Neuronal stem cell (in vitro differentiated cells): ENCODE results near the gene IL37.
A peak's percentile ranks its signal among the peaks of the same experiment; 100 is the strongest.
"Not testable (repeated sequence)": the region's sequence is repeated elsewhere in the genome, so short reads cannot be mapped to it uniquely, and the experiment has no call there.

ENCODE experiments used
- DNase-seq: peaks from one replicate; pipeline ENCODE4 v3.0.0-alpha.2; 2013; ENCODE audit warnings: low spot score
- H2AFZ ChIP-seq: one replicate; pipeline ENCODE4 v1.6.1; 2013; ENCODE audit warnings: mild to moderate bottlenecking, low read length, inconsistent platforms
- H2AK5ac ChIP-seq: 2 replicates; pipeline ENCODE4 v1.6.1; 2013; ENCODE audit warnings: low read depth, mild to moderate bottlenecking, inconsistent platforms, low read length, moderate library complexity, mixed read lengths
- H2BK120ac ChIP-seq: 2 replicates; pipeline ENCODE4 v1.6.1; 2013; ENCODE audit warnings: low read depth, mild to moderate bottlenecking, inconsistent platforms, low read length, moderate library complexity, mixed read lengths
- H2BK12ac ChIP-seq: one replicate; pipeline ENCODE4 v1.6.1; 2013; ENCODE audit warnings: low read length, inconsistent platforms
- H2BK15ac ChIP-seq: 2 replicates; pipeline ENCODE4 v1.6.1; 2013; ENCODE audit warnings: mild to moderate bottlenecking, low read length, inconsistent platforms, mixed read lengths
- H2BK5ac ChIP-seq: one replicate; pipeline ENCODE4 v1.6.1; 2013; ENCODE audit warnings: inconsistent platforms, mild to moderate bottlenecking, low read length, moderate library complexity
- H3K14ac ChIP-seq: one replicate; pipeline ENCODE4 v1.6.1; 2013; ENCODE audit warnings: low read length, inconsistent platforms
- H3K18ac ChIP-seq: 2 replicates; pipeline ENCODE4 v1.6.1; 2013; ENCODE audit warnings: low read length, inconsistent platforms
- H3K23ac ChIP-seq: 2 replicates; pipeline ENCODE4 v1.6.1; 2013; ENCODE audit warnings: low read depth, mild to moderate bottlenecking, mixed read lengths, low read length, inconsistent platforms; ENCODE audit not compliant: poor library complexity
- H3K27ac ChIP-seq: replicated peaks from 3 replicates; pipeline ENCODE4 v1.5.1; 2013; ENCODE audit warnings: low read length, inconsistent platforms
- H3K27me3 ChIP-seq, 3 experiments: 2 replicates each; pipeline ENCODE4 v1.6.1; 2013; ENCODE audit warnings: low read length in 3 of 3, mild to moderate bottlenecking in 2 of 3, inconsistent platforms in 1 of 3, low read depth in 1 of 3, mixed read lengths in 1 of 3, moderate library complexity in 1 of 3; ENCODE audit not compliant: control insufficient read depth in 3 of 3, insufficient read depth in 3 of 3
- H3K36me3 ChIP-seq, 2 donors: replicated peaks in 1 of 2; 2 replicates each; pipeline ENCODE4 v1.6.1; 2013; ENCODE audit warnings: low read length in 2 of 2; ENCODE audit not compliant: control insufficient read depth in 2 of 2, insufficient read depth in 2 of 2
- H3K4ac ChIP-seq: 2 replicates; pipeline ENCODE4 v1.6.1; 2013; ENCODE audit warnings: inconsistent platforms, mild to moderate bottlenecking, low read length, moderate library complexity
- H3K4me1 ChIP-seq, 2 donors: 1 replicate in 1 of 2; 2 replicates in 1 of 2; pipeline ENCODE4 v1.6.1; 2013; ENCODE audit warnings: low read length in 2 of 2, low read depth in 1 of 2; ENCODE audit not compliant: control insufficient read depth in 2 of 2, insufficient read depth in 1 of 2
- H3K4me2 ChIP-seq: one replicate; pipeline ENCODE4 v1.6.1; 2013; ENCODE audit warnings: mild to moderate bottlenecking, low read length, inconsistent platforms; ENCODE audit not compliant: insufficient read depth, poor library complexity, severe bottlenecking
- H3K4me3 ChIP-seq, 2 donors: 2 replicates each; pipeline ENCODE4 v1.5.1; 2013; ENCODE audit warnings: low read length in 2 of 2, mild to moderate bottlenecking in 2 of 2, inconsistent platforms in 1 of 2, moderate library complexity in 1 of 2
- H3K79me1 ChIP-seq: one replicate; pipeline ENCODE4 v1.6.1; 2013; ENCODE audit warnings: low read depth, mild to moderate bottlenecking, inconsistent platforms, low read length, moderate library complexity
- H3K9ac ChIP-seq: one replicate; pipeline ENCODE4 v1.6.1; 2013; ENCODE audit warnings: mild to moderate bottlenecking, low read depth, low read length, inconsistent platforms; ENCODE audit not compliant: poor library complexity
- H3K9me3 ChIP-seq, 2 donors: replicated peaks in 1 of 2; 2 replicates each; pipeline versions ENCODE3 to v1.6.1; 2013; ENCODE audit warnings: low read length in 2 of 2, mild to moderate bottlenecking in 2 of 2, inconsistent platforms in 1 of 2, low read depth in 1 of 2, mixed read lengths in 1 of 2, moderate library complexity in 1 of 2; ENCODE audit not compliant: control insufficient read depth in 2 of 2, insufficient read depth in 1 of 2
- H4K8ac ChIP-seq: one replicate; pipeline ENCODE4 v1.6.1; 2013; ENCODE audit warnings: low read depth, mild to moderate bottlenecking, inconsistent platforms, low read length, moderate library complexity
- H4K91ac ChIP-seq: one replicate; pipeline ENCODE4 v1.6.1; 2013; ENCODE audit warnings: low read length, low read depth, mild to moderate bottlenecking, inconsistent platforms; ENCODE audit not compliant: poor library complexity
- WGBS, 2 donors: extraction: QIAGEN DNeasy Blood & Tissue Kit; methylation state at CpG; one replicate each; pipeline ENCODE4 v1.1.7; 2013; ENCODE audit warnings: missing lambda C conversion rate in 2 of 2, mixed read lengths in 1 of 2; ENCODE audit not compliant: insufficient read length in 2 of 2, insufficient replicate concordance in 1 of 2; ENCODE audit errors: extremely low coverage in 2 of 2; 5-methylcytosine and 5-hydroxymethylcytosine counted together

IL37 gene

GRCh38 chr2:112906276-112906675 lies 4.7 kb upstream of the IL37 start:
- no peak overlapping the region for H4K91ac ChIP-seq
- no peak overlapping the region for H3K4me2 ChIP-seq
- no peak overlapping the region for H4K8ac ChIP-seq
- H3K9me3 ChIP-seq, result no peaks in the 10 kb centered on the region
- H3K27me3 ChIP-seq, result peaks cover 0 to 6% (median 0%) of the 10 kb centered on the region in 3 experiments
- no peak for DNase-seq
- H3K79me1 ChIP-seq, result no peaks in the 10 kb centered on the region
- no peaks in the 10 kb centered on the region for H3K4me1 ChIP-seq
- H3K9ac ChIP-seq, result no peak overlapping the region
- no peak overlapping the region for H2BK15ac ChIP-seq
- H3K18ac ChIP-seq, result no peak overlapping the region
- no peak overlapping the region for H3K27ac ChIP-seq
- H3K4ac ChIP-seq, result no peak overlapping the region
- no peaks in the 10 kb centered on the region for H3K36me3 ChIP-seq
- H2BK12ac ChIP-seq, result no peak overlapping the region
- H2AK5ac ChIP-seq, result no peak overlapping the region
- no peak overlapping the region for H2AFZ ChIP-seq
- H3K4me3 ChIP-seq, result no peak overlapping the region
- no peak overlapping the region for H2BK5ac ChIP-seq
- H3K23ac ChIP-seq, result no peak overlapping the region
- WGBS, 2 donors, result no CpG with 5 or more reads among the region's 2 CpGs
- H3K14ac ChIP-seq, result no peak overlapping the region
- no peak overlapping the region for H2BK120ac ChIP-seq

DNA sequence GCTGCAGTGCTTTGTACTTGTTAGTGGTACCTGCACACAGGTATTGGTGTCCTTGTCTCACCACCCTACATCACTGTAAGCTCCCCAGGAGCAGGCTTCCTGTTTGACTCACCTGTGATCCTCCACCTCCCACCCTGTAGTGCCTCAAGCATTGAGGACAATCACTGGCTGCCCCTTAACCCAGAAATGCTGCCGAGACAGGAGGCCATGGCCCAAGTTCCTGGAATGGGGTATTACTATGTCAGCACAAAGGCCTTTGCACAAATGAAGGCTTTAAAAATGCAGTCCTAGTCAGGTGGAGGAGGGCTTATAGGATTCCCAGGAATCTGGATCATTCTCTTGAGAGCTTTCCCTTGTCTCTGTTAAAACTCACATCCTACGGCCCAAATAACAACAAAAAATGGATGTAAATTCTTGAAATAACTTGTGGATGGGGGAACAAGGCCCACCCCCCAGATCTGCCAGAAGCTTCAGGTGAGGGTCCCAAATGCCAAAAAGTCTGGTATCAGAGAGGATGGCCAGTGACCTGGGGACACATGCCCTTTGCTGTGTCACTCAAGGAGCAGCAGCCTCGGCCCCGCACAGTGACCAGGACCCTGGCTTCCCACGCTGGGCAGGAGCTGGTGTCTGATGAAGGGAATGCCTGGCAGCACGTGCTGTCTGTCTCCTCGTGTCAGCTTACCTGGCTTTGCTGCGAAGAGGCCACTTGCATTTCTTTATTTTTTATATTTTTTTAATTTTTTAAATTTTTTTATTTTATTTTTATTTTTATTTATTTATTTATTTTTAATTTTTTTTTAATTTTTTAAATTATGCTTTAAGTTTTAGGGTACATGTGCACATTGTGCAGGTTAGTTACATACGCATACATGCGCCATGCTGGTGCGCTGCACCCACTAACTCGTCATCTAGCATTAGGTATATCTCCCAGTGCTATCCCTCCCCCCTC lies 3.7 kb upstream of the IL37 start:
- Histone ChIP-seq H2AFZ (no peak overlapping the region), H3K79me1 (no peaks in the 10 kb centered on the region), H4K91ac (no peak overlapping the region), H3K27me3 (peaks cover 0 to 6% (median 0%) of the 10 kb centered on the region in 3 experiments), H3K9me3 (no peaks in the 10 kb centered on the region), H2BK12ac (no peak overlapping the region), H2BK5ac (no peak overlapping the region), H2BK15ac (no peak overlapping the region), H3K4me3 (no peak overlapping the region), H3K14ac (no peak overlapping the region), H3K36me3 (no peaks in the 10 kb centered on the region), H4K8ac (no peak overlapping the region), H3K4ac (no peak overlapping the region), H3K27ac (no peak overlapping the region), H3K4me2 (no peak overlapping the region), H3K9ac (no peak overlapping the region), H2BK120ac (no peak overlapping the region), H2AK5ac (no peak overlapping the region), H3K4me1 (no peaks in the 10 kb centered on the region), H3K23ac (no peak overlapping the region), H3K18ac (peak overlapping the region; percentile 31)
- WGBS, 2 donors, result no CpG with 5 or more reads among the region's 12 CpGs
- DNase-seq, result no peak

DNA sequence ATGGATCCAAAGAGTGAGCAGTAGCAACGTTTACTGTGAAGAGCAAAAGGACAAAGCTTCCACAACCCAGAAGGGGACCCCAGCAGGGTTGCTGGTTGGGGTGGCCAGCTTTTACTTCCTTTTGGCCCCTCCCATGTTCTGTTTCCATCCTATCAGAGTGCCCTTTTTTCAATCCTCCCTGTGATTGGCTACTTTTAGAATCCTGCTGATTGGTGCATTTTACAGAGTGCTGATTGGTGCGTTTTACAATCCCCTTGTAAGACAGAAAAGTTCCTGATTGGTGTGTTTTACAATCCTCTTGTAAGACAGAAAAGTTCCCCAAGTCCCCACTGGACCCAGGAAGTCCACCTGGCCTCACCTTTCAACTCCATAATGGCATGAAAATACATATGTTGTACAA lies 2.4 kb upstream of the IL37 start:
- H2BK12ac ChIP-seq, H2BK120ac ChIP-seq, H3K18ac ChIP-seq, H4K8ac ChIP-seq, H3K79me1 ChIP-seq, H3K9me3 ChIP-seq, H4K91ac ChIP-seq, H3K4ac ChIP-seq, H2BK5ac ChIP-seq, H3K14ac ChIP-seq, H3K27ac ChIP-seq, H3K4me2 ChIP-seq, H2AK5ac ChIP-seq, H3K4me1 ChIP-seq, DNase-seq, H3K23ac ChIP-seq, H2AFZ ChIP-seq, H2BK15ac ChIP-seq, H3K36me3 ChIP-seq, H3K4me3 ChIP-seq, H3K9ac ChIP-seq: not testable (repeated sequence)
- H3K27me3 ChIP-seq, result peaks cover 0 to 11% (median 0%) of the 10 kb centered on the region in 3 experiments
- WGBS, 2 donors, result no CpG with 5 or more reads among the region's 2 CpGs

GRCh38 chr2:112910219-112910618 lies 746 bp upstream of the IL37 start:
- H4K8ac ChIP-seq, result no peak overlapping the region
- H3K14ac ChIP-seq, result no peak overlapping the region
- no peak overlapping the region for H2BK5ac ChIP-seq

More at GRCh38 chr2:112910219-112910618, 746 bp upstream of the IL37 start:
- no peak overlapping the region for H3K4me3 ChIP-seq
- H3K9me3 ChIP-seq, result no peaks in the 10 kb centered on the region
- no peak overlapping the region for H4K91ac ChIP-seq
- no peaks in the 10 kb centered on the region for H3K36me3 ChIP-seq
- no peaks in the 10 kb centered on the region for H3K4me1 ChIP-seq
- H2BK15ac ChIP-seq, result no peak overlapping the region
- no peak overlapping the region for H3K4ac ChIP-seq
- no peak overlapping the region for H3K9ac ChIP-seq
- no peak overlapping the region for H3K18ac ChIP-seq
- H3K79me1 ChIP-seq, result no peaks in the 10 kb centered on the region
- H3K23ac ChIP-seq, result no peak overlapping the region
- H2AK5ac ChIP-seq, result no peak overlapping the region
- H3K27me3 ChIP-seq, result peaks cover 0 to 13% (median 0%) of the 10 kb centered on the region in 3 experiments
- no peak for DNase-seq
- no peak overlapping the region for H2BK120ac ChIP-seq
- H2AFZ ChIP-seq, result no peak overlapping the region
- no peak overlapping the region for H2BK12ac ChIP-seq
- H3K4me2 ChIP-seq, result no peak overlapping the region
- H3K27ac ChIP-seq, result no peak overlapping the region
